Body of pancreas (tissue), 4 donors: ENCODE data around the gene TSPYL1. TPM values are rescaled to one million over a fixed set of nuclear protein-coding genes. Genes with fewer than 3 reads are reported as not detected.

Experiments
- ATAC-seq: fragments of 150-250 bp; one replicate; pipeline ENCODE4 v1.9.1; 2016
- DNase-seq, 4 donors: peaks; one replicate each; pipeline ENCODE4 v3.0.0-alpha.2; 2019
- H3K27ac ChIP-seq, 4 donors: fragments of 200-600 bp; sonication (generic); 1 replicate in 3 of 4; 2 replicates in 1 of 4; pipeline versions ENCODE4 v1.5.1 to v1.6.1; 2016 to 2019; ENCODE audit warnings: mild to moderate bottlenecking in 1 of 4, mixed read lengths in 1 of 4, moderate library complexity in 1 of 4
- H3K27me3 ChIP-seq, 2 donors: fragments of 200-600 bp; sonication (generic); one replicate each; pipeline ENCODE4 v1.6.0; 2016; ENCODE audit warnings: mild to moderate bottlenecking in 1 of 2
- H3K36me3 ChIP-seq, 2 donors: fragments of 200-600 bp; sonication (generic); replicated peaks in 1 of 2; 2 replicates each; pipeline ENCODE4 v1.5.1; 2016; ENCODE audit warnings: low read depth in 2 of 2; ENCODE audit not compliant: insufficient read depth in 1 of 2
- H3K4me1 ChIP-seq: fragments of 200-600 bp; sonication (generic); one replicate; pipeline ENCODE4 v1.6.0; 2016
- H3K4me3 ChIP-seq, 2 donors: fragments of 200-600 bp; sonication (generic); 1 replicate in 1 of 2; 2 replicates in 1 of 2; pipeline ENCODE4 v1.5.1; 2016 to 2019
- H3K9me3 ChIP-seq, 3 donors: fragments of 200-600 bp; sonication (generic); 1 replicate in 2 of 3; 2 replicates in 1 of 3; pipeline ENCODE4 v1.5.1; 2016
- POLR2A ChIP-seq, 3 donors: fragments of 450-650 bp; IDR thresholded peaks; one replicate each; pipeline ENCODE4 v1.6.1; 2016; ENCODE audit warnings: antibody characterized with exemption in 3 of 3, mild to moderate bottlenecking in 2 of 3
- WGBS, 2 donors: methylation state at CpG; one replicate each; pipeline ENCODE4 v1.1.5; 2017; 5-methylcytosine and 5-hydroxymethylcytosine counted together
- intact Hi-C: fragments of 100-400 bp; cut with DNase I; formaldehyde crosslinking; loops from one replicate; pipeline ENCODE4 v1.15.1; 2023
- total RNA-seq, 2 donors: library from RNA; depleted of rRNA; stranded (reverse); fragments of >200 nt; gene quantifications; one replicate each; pipeline ENCODE4 v1.1.0, GENCODE V29; 2016
- TF ChIP-seq, protein P1 (sequence below), 7 experiments: fragments of 450-650 bp in 4 of 7; fragments of 200-600 bp in 3 of 7; sonication (generic) in 3 of 7; IDR thresholded peaks; one replicate each; pipeline ENCODE4 v1.5.1; 2016 to 2019; ENCODE audit warnings: antibody characterized with exemption in 7 of 7

TSPYL1 gene
- total RNA-seq, 2 donors from 2014 or later: 44.1 to 45.2 TPM

DNA sequence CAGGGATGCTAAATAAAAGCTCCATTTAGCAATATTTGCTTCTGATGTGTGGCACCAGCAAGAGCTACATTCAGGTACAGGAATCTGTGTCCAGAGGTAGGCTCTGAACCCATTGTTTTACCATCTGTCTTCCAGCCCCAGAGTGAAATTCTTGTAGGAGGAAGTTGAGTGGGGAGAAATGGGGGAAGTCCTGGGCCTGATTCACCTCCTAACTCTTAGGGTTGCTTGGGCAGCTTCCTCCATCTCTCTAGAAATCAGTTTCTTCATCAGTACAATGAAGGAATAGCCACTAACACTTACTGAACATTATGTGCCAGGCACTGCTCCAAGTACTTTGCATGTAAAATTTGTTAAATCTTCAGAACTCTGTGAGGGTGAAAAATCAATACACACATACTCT lies 35.1 kb upstream of the TSPYL1 start:
- H3K27ac ChIP-seq: no peak overlapping the region
- H3K4me3 ChIP-seq: no peak overlapping the region
- H3K27me3 ChIP-seq: no peaks in the 10 kb centered on the region
- no peak for ATAC-seq
- intact Hi-C loops: no loop called here
- peak in 1 of 4 donors; percentile 29 for DNase-seq
- peaks cover 10% of the 10 kb centered on the region for H3K4me1 ChIP-seq
- TF ChIP-seq, protein P1, sequence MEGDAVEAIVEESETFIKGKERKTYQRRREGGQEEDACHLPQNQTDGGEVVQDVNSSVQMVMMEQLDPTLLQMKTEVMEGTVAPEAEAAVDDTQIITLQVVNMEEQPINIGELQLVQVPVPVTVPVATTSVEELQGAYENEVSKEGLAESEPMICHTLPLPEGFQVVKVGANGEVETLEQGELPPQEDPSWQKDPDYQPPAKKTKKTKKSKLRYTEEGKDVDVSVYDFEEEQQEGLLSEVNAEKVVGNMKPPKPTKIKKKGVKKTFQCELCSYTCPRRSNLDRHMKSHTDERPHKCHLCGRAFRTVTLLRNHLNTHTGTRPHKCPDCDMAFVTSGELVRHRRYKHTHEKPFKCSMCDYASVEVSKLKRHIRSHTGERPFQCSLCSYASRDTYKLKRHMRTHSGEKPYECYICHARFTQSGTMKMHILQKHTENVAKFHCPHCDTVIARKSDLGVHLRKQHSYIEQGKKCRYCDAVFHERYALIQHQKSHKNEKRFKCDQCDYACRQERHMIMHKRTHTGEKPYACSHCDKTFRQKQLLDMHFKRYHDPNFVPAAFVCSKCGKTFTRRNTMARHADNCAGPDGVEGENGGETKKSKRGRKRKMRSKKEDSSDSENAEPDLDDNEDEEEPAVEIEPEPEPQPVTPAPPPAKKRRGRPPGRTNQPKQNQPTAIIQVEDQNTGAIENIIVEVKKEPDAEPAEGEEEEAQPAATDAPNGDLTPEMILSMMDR (IDR thresholded peaks at IDR 0.05): no peak
- H3K36me3 ChIP-seq: no peaks in the 10 kb centered on the region
- H3K9me3 ChIP-seq: no peaks in the 10 kb centered on the region

DNA sequence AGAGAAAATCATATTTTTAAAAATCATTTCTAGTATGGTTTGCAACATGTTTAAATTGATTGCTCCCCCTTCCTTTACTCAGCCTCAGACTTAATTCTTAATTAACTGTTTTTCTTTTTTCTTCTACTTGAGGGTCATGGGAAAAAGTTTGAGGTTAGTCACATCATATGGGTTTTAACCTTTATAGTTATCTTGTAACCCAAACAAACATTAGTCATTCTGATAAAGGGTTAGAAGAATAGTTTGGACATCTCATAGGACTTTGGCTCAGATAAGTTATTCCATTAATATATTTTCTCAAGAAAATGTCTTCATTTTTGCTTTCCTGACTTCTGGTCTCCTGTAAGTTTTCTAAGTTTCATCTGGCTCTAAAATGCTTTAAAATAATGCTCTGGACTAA lies 34.5 kb upstream of the TSPYL1 start:
- Histone ChIP-seq H3K27ac (no peak overlapping the region), H3K27me3 (no peaks in the 10 kb centered on the region), H3K9me3 (no peaks in the 10 kb centered on the region), H3K36me3 (no peaks in the 10 kb centered on the region), H3K4me3 (no peak overlapping the region), H3K4me1 (peaks cover 10% of the 10 kb centered on the region)
- TF ChIP-seq, protein P1 (IDR thresholded peaks at IDR 0.05): no peak
- TF ChIP-seq POLR2A (IDR thresholded peaks at IDR 0.05): no peak
- no peak for ATAC-seq
- no peak for DNase-seq
- intact Hi-C loops: no loop called here

DNA sequence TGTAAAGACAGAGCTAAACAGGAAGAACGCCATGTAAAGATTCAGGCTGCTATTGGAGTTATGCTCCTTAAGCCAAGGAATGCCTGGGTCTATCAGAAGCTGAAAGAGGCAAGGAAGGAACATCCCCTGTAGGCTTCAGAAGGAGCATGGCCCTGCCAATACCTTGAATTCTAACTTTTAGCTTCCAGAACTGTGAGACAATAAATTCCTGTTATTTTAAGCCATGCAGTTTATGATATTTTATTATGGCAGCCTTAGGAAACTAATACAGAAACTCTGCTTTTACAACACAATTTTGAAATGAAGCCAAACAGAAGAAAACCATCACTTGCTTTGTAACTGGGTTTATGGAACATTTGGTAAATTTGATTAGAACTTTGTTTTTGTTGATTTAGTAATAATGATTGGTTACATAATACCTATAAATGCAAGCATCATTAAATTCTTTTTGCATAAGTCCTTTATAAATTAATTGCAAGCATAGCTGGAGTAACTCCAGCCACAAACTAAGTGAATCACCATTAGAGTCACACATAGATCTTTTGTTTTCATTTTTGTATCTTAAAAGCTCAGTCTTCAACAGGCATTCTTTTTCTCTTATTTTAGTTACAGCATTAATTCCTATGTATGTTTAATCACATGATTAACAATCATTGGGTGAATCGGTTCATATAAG lies 33.5 kb upstream of the TSPYL1 start:
- Histone ChIP-seq H3K4me3 (no peak overlapping the region), H3K27me3 (no peaks in the 10 kb centered on the region), H3K36me3 (no peaks in the 10 kb centered on the region), H3K4me1 (peaks cover 10% of the 10 kb centered on the region), H3K9me3 (no peaks in the 10 kb centered on the region), H3K27ac (no peak overlapping the region)
- 85 to 91% methylated on average over 2 of the region's 2 CpGs for WGBS, 2 donors
- TF ChIP-seq POLR2A (IDR thresholded peaks at IDR 0.05): no peak
- TF ChIP-seq, protein P1 (IDR thresholded peaks at IDR 0.05): no peak
- DNase-seq: no peak
- intact Hi-C loops: no loop called here
- no peak for ATAC-seq

DNA sequence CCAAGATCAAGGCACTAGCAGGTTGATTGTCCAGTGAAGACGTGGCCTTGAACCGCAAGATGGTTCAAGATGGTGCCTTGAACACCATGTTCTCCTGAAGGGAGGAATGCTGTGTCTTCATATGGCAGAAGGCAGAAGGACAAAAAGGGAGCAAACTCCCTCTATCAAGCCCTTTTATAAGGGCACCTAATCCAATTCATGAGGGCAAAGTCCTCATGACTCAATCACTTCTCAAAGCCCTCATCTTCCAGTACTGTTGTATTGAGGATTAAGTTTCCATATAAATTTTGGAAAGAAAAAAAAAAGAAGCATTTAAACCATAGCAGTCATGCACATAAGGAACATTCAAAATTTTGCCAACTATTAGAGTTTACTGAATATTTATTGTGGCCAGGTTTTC lies 29.9 kb upstream of the TSPYL1 start:
- Histone ChIP-seq H3K4me3 (no peak overlapping the region), H3K27me3 (no peaks in the 10 kb centered on the region), H3K36me3 (no peaks in the 10 kb centered on the region), H3K27ac (no peak overlapping the region), H3K4me1 (peaks cover 10% of the 10 kb centered on the region), H3K9me3 (no peaks in the 10 kb centered on the region)
- TF ChIP-seq POLR2A (IDR thresholded peaks at IDR 0.05): no peak
- TF ChIP-seq, protein P1 (IDR thresholded peaks at IDR 0.05): no peak
- ATAC-seq: no peak
- DNase-seq: no peak
- 48 to 50% methylated on average over 2 of the region's 2 CpGs for WGBS, 2 donors
- intact Hi-C loops: no loop called here

DNA sequence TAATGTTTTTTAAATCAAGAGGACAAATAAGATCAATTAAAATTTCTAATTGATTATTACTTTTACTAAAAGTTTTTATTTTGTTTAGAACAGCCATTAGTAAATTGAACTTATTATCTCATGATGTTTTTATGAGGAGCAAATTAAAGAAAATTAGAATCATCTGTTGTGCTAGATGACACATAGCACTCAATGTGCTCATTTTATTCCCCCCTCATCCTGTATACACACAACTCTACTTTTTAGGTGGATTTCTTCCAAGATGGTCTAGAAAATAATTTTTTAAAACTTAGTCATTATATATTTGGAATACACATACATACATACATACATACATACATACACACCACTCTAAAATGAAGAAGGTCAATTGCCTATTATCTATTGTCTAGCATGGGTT lies 29.3 kb upstream of the TSPYL1 start:
- Histone ChIP-seq H3K36me3 (no peaks in the 10 kb centered on the region), H3K4me1 (peaks cover 6% of the 10 kb centered on the region), H3K27me3 (no peaks in the 10 kb centered on the region), H3K4me3 (no peak overlapping the region), H3K9me3 (no peaks in the 10 kb centered on the region), H3K27ac (no peak overlapping the region)
- ATAC-seq (no peak), DNase-seq (no peak)
- no peak for TF ChIP-seq POLR2A (IDR thresholded peaks at IDR 0.05)
- TF ChIP-seq, protein P1 (IDR thresholded peaks at IDR 0.05): no peak
- intact Hi-C loops: no loop called here
